GM23338 (cell line): ENCODE measurements around the gene ZNF280C. TPM values are rescaled to one million over a fixed set of nuclear protein-coding genes. Genes with fewer than 3 reads are reported as not detected.

Experiments
- ATAC-seq: fragments of 200-7000 bp; cut with Tn5 transposase; 3 replicates; pipeline ENCODE4 v1.9.1; 2020
- DNase-seq: peaks from one replicate; pipeline ENCODE4 v3.0.0-alpha.2; 2015; ENCODE audit warnings: low spot score
- H2AFZ ChIP-seq: fragments of 200-600 bp; sonication (generic); 2 replicates; pipeline ENCODE4 v1.8.0; 2016; ENCODE audit warnings: antibody characterized with exemption, mild to moderate bottlenecking, moderate library complexity
- H3F3A ChIP-seq: fragments of 200-600 bp; sonication (generic); replicated peaks from 2 replicates; pipeline ENCODE4 v1.8.0; 2017; ENCODE audit warnings: antibody characterized with exemption, mixed run types, low read depth
- H3K27ac ChIP-seq: fragments of 200-600 bp; sonication (generic); 2 replicates; pipeline ENCODE4 v1.6.1; 2016; ENCODE audit warnings: low read depth
- H3K27me3 ChIP-seq: fragments of 200-600 bp; sonication (generic); 2 replicates; pipeline ENCODE4 v1.8.0; 2016; ENCODE audit warnings: mild to moderate bottlenecking, mixed run types, moderate library complexity; ENCODE audit not compliant: insufficient read depth
- H3K36me3 ChIP-seq: fragments of 200-600 bp; sonication (generic); 2 replicates; pipeline ENCODE4 v1.8.0; 2016; ENCODE audit warnings: mild to moderate bottlenecking; ENCODE audit not compliant: insufficient read depth
- H3K4me1 ChIP-seq: fragments of 200-600 bp; sonication (generic); 2 replicates; pipeline ENCODE4 v1.8.0; 2016; ENCODE audit warnings: mild to moderate bottlenecking, moderate library complexity; ENCODE audit not compliant: insufficient read depth
- H3K4me2 ChIP-seq: fragments of 200-600 bp; sonication (generic); 2 replicates; pipeline ENCODE4 v1.7.1; 2017; ENCODE audit warnings: mixed run types
- H3K4me3 ChIP-seq: fragments of 200-600 bp; sonication (generic); 2 replicates; pipeline ENCODE4 v1.6.1; 2016; ENCODE audit warnings: mixed run types
- H3K79me2 ChIP-seq: fragments of 200-600 bp; sonication (generic); replicated peaks from 2 replicates; pipeline ENCODE4 v1.8.0; 2017; ENCODE audit warnings: mild to moderate bottlenecking; ENCODE audit not compliant: insufficient read depth
- H3K9me2 ChIP-seq: fragments of 200-600 bp; sonication (generic); 2 replicates; pipeline ENCODE4 v1.8.0; 2017; ENCODE audit not compliant: insufficient read depth
- H4K20me1 ChIP-seq: fragments of 200-600 bp; sonication (generic); replicated peaks from 2 replicates; pipeline ENCODE4 v1.8.0; 2017; ENCODE audit warnings: mild to moderate bottlenecking; ENCODE audit not compliant: insufficient read depth
- H3K27ac Mint-ChIP-seq: 2 replicates; pipeline ENCODE4 v1.8.0; 2020; ENCODE audit warnings: inconsistent platforms, mild to moderate bottlenecking, moderate library complexity, mixed read lengths
- H3K27me3 Mint-ChIP-seq: 3 replicates; pipeline ENCODE4 v1.8.0; 2022; ENCODE audit warnings: low read depth, mild to moderate bottlenecking, moderate library complexity, mixed read lengths, inconsistent platforms; ENCODE audit not compliant: insufficient read depth, poor library complexity
- H3K36me3 Mint-ChIP-seq: 3 replicates; pipeline ENCODE4 v1.8.0; 2021; ENCODE audit warnings: low read depth, mild to moderate bottlenecking, inconsistent platforms, moderate library complexity, mixed read lengths
- H3K4me1 Mint-ChIP-seq: 3 replicates; pipeline ENCODE4 v1.8.0; 2020; ENCODE audit warnings: mild to moderate bottlenecking, inconsistent platforms, mixed read lengths
- H3K4me3 Mint-ChIP-seq: 3 replicates; pipeline ENCODE4 v1.8.0; 2021; ENCODE audit warnings: moderate library complexity, mild to moderate bottlenecking, inconsistent platforms, mixed read lengths
- H3K9me3 Mint-ChIP-seq: 3 replicates; pipeline ENCODE4 v1.8.0; 2020; ENCODE audit warnings: moderate library complexity, mild to moderate bottlenecking, inconsistent platforms, mixed read lengths
- CREB1 ChIP-seq: fragments of 250-450 bp; sonication (Bioruptor Pico); IDR thresholded peaks from 2 replicates; pipeline ENCODE4 v1.5.0; 2020; ENCODE audit warnings: low read depth, mild to moderate bottlenecking, moderate library complexity
- CTCF ChIP-seq, 2 experiments: fragments of 200-600 bp in 1 of 2; sonication (generic) in 1 of 2; conservative IDR thresholded peaks; 2 replicates each; pipeline versions ENCODE4 v1.5.1 to v1.6.1; 2016 to 2017; ENCODE audit warnings: antibody characterized with exemption in 2 of 2, low read depth in 2 of 2, mild to moderate bottlenecking in 2 of 2, moderate library complexity in 1 of 2
- EZH2 ChIP-seq: fragments of 200-600 bp; sonication (generic); IDR thresholded peaks from one replicate; pipeline ENCODE4 v1.8.0; 2017; ENCODE audit warnings: antibody characterized with exemption, mild to moderate bottlenecking, low read depth; ENCODE audit not compliant: unreplicated experiment
- EZH2phosphoT487 ChIP-seq: fragments of 200-600 bp; sonication (generic); IDR thresholded peaks from one replicate; pipeline ENCODE4 v1.8.1; 2018; ENCODE audit warnings: antibody characterized with exemption; ENCODE audit not compliant: unreplicated experiment
- NANOG ChIP-seq: IDR thresholded peaks from 2 replicates; pipeline ENCODE4 v1.6.1; 2016; ENCODE audit warnings: antibody characterized with exemption, borderline replicate concordance
- POLR2AphosphoS5 ChIP-seq: IDR thresholded peaks from 2 replicates; pipeline ENCODE4 v1.6.1; 2016; ENCODE audit warnings: antibody characterized with exemption, low read depth
- REST ChIP-seq: IDR thresholded peaks from one replicate; pipeline ENCODE4 v1.6.1; 2018; ENCODE audit warnings: antibody characterized with exemption; ENCODE audit not compliant: unreplicated experiment
- ZNF114 ChIP-seq: fragments of 250-450 bp; sonication (Bioruptor Pico); IDR thresholded peaks from 2 replicates; pipeline ENCODE4 v1.5.0; 2020; ENCODE audit warnings: mild to moderate bottlenecking, moderate library complexity
- ZNF331 ChIP-seq: fragments of 250-450 bp; sonication (Bioruptor Pico); IDR thresholded peaks from 2 replicates; pipeline ENCODE4 v1.5.0; 2020; ENCODE audit warnings: low read depth, mild to moderate bottlenecking, moderate library complexity
- ZNF462 ChIP-seq: fragments of 250-450 bp; sonication (Bioruptor Pico); IDR thresholded peaks from 2 replicates; pipeline ENCODE4 v1.5.0; 2020; ENCODE audit warnings: mild to moderate bottlenecking, moderate library complexity
- polyA plus RNA-seq: library from polyadenylated mRNA; unstranded; fragments of >200 nt; fragmentation: Nextera tagmentation; extraction: Ambion mirVana; gene quantifications from 2 replicates; pipeline ENCODE4 v1.2.1, GENCODE V29; 2016
- total RNA-seq: library from RNA; depleted of rRNA; stranded (reverse); fragments of >200 nt; shearing (Covaris generic); gene quantifications from 2 replicates; pipeline ENCODE4 v1.2.3, GENCODE V29; 2014

Gene ZNF280C
- total and polyA plus RNA-seq, 2 experiments from 2014 or later: 7.9 to 14.4 TPM

GRCh38 chrX:130264573-130264972 is 4.1 kb downstream of the ZNF280C start (continued):
- no peak for TF ChIP-seq ZNF462 (CRISPR knock-in tag)
- TF ChIP-seq NANOG: no peak

- ATAC-seq (no peak), DNase-seq (no peak)
- no peaks in the 10 kb centered on the region for H3K27me3 ChIP-seq
- Mint-ChIP-seq H3K36me3 (peaks cover 15% of the 10 kb centered on the region), H3K9me3 (no peaks in the 10 kb centered on the region), H3K27ac (no peak overlapping the region), H3K4me1 (peaks cover 4% of the 10 kb centered on the region; the same call in 1 of the 3 replicates), H3K27me3 (peaks cover 1% of the 10 kb centered on the region), H3K4me3 (no peak overlapping the region)
- peaks cover 4% of the 10 kb centered on the region; the same call in 1 of the 2 replicates for H3K4me1 ChIP-seq
- H2AFZ ChIP-seq: no peak overlapping the region
- H3K79me2 ChIP-seq: peaks cover 65% of the 10 kb centered on the region
- peaks cover 3% of the 10 kb centered on the region; the same call in 1 of the 2 replicates for H4K20me1 ChIP-seq
- H3K4me2 ChIP-seq: no peak overlapping the region
- H3K9me2 ChIP-seq: no peaks in the 10 kb centered on the region
- H3K27ac ChIP-seq: no peak overlapping the region
- H3K36me3 ChIP-seq: no peaks in the 10 kb centered on the region
- no peaks in the 10 kb centered on the region for H3F3A ChIP-seq
- H3K4me3 ChIP-seq: no peak overlapping the region
- TF ChIP-seq POLR2AphosphoS5: no peak
- no peak for TF ChIP-seq EZH2phosphoT487
- no peak for TF ChIP-seq REST
- TF ChIP-seq ZNF114: no peak
- no peak for TF ChIP-seq EZH2
- TF ChIP-seq ZNF331: no peak
- TF ChIP-seq CREB1 (CRISPR knock-in tag): no peak
- TF ChIP-seq CTCF (conservative IDR thresholded peaks at IDR 0.05; ENCODE audit: low read depth in 2 of 2): no peak
These were observed 5.7 kb downstream of the ZNF280C start for GRCh38 chrX:130263016-130263415.
